Muscle of back (tissue), 11 donors: ENCODE results near the gene AFDN. TPM values are rescaled to one million over a fixed set of nuclear protein-coding genes. Genes with fewer than 3 reads are reported as not detected.

Experiments used
- DNase-seq, 3 donors: peaks; one replicate each; pipeline versions ENCODE4 v3.0.0 to v3.0.0-alpha.2; 2013
- polyA plus RNA-seq, 10 donors: library from polyadenylated mRNA; unstranded; fragments of 120-200 nt; gene quantifications; one replicate each; pipeline ENCODE4 v1.2.1, GENCODE V29; 2013; ENCODE audit not compliant: insufficient read length in 10 of 10

The AFDN gene
- polyA plus RNA-seq, 10 donors: 24.4 to 63.8 (median 43.0) TPM

- no peak for DNase-seq
Observed at GRCh38 chr6:167917551-167918154, 90.9 kb downstream of the AFDN start.

- DNase-seq: no peak
Observed at GRCh38 chr6:167918548-167919278, 92.0 kb downstream of the AFDN start.

GRCh38 chr6:167919349-167919748 lies 92.6 kb downstream of the AFDN start:
- no peak for DNase-seq

- no peak for DNase-seq
Observed at GRCh38 chr6:167920165-167920564, 93.5 kb downstream of the AFDN start.

- DNase-seq: no peak
Observed at GRCh38 chr6:167921831-167922230, 95.1 kb downstream of the AFDN start.

GRCh38 chr6:167925026-167925425 lies 98.3 kb downstream of the AFDN start:
- no peak for DNase-seq

GRCh38 chr6:167927246-167927645 lies 100.5 kb downstream of the AFDN start:
- DNase-seq: no peak

GRCh38 chr6:167928111-167928510 lies 101.4 kb downstream of the AFDN start:
- no peak for DNase-seq

- DNase-seq: no peak
Observed at GRCh38 chr6:167930295-167930694, 103.6 kb downstream of the AFDN start.

GRCh38 chr6:167932468-167933276 lies 106.0 kb downstream of the AFDN start:
- no peak for DNase-seq

- DNase-seq: no peak
Observed at GRCh38 chr6:167933290-167933689, 106.6 kb downstream of the AFDN start.

GRCh38 chr6:167933847-167934246 lies 107.1 kb downstream of the AFDN start:
- no peak for DNase-seq

GRCh38 chr6:167934426-167934864 lies 107.7 kb downstream of the AFDN start:
- DNase-seq: no peak

GRCh38 chr6:167936051-167936450 lies 109.3 kb downstream of the AFDN start:
- DNase-seq: no peak

- DNase-seq: no peak
Observed at GRCh38 chr6:167937301-167937700, 110.6 kb downstream of the AFDN start.

GRCh38 chr6:167937948-167938911 lies 111.5 kb downstream of the AFDN start:
- no peak for DNase-seq

GRCh38 chr6:167941822-167942221 lies 115.1 kb downstream of the AFDN start:
- DNase-seq: no peak

- DNase-seq: no peak
Observed at GRCh38 chr6:167944130-167944529, 117.4 kb downstream of the AFDN start.

GRCh38 chr6:167946007-167946406 lies 119.3 kb downstream of the AFDN start:
- DNase-seq: no peak

- DNase-seq: no peak
Observed at GRCh38 chr6:167946604-167947003, 119.9 kb downstream of the AFDN start.

- no peak for DNase-seq
Observed at GRCh38 chr6:167947716-167948115, 121.0 kb downstream of the AFDN start.

GRCh38 chr6:167948716-167949115 lies 122.0 kb downstream of the AFDN start:
- no peak for DNase-seq
